Measurements from ENCODE around the gene WFIKKN2.
A peak's percentile ranks its signal among the peaks of the same experiment; 100 is the strongest.
"Not testable (repeated sequence)": the region's sequence is repeated elsewhere in the genome, so short reads cannot be mapped to it uniquely, and the experiment has no call there.

WFIKKN2 gene

DNA sequence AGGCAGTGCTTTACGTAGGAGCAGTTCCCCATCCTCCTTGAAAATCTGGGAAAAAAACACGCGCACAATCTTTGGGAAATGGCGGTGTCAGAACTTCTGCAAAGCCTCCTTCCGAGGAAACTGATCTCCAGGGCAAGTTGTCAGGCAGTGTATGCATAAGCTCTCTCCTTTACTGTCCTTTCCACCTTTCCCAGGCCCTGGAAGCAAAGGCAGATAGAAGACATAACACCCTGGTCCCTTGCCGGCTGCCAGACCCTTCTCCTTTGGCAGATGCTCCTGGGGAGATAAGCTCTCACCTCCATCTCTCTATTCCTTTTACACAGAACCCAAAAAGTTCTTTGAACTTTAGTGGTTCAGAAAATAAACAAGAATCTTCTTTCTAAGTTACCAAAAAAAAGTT lies 18.4 kb downstream of the WFIKKN2 start:
- Histone ChIP-seq H3K9ac (ENCODE audit: low read depth in 1 of 2, low read length in 2 of 2) (no peak overlapping the region), H3K36me3 (ENCODE audit: control insufficient read depth in 2 of 2, insufficient read depth in 2 of 2, low read length in 2 of 2) (no peaks in the 10 kb centered on the region), H3K4me3 (ENCODE audit: low read length in 2 of 2) (no peak overlapping the region), H3K27ac (ENCODE audit: low read depth in 2 of 2, low read length in 2 of 2) (no peak overlapping the region), H3K4me1 (ENCODE audit: control insufficient read depth in 2 of 2, insufficient read depth in 2 of 2, low read length in 2 of 2) (peaks cover 21 to 34% of the 10 kb centered on the region in 2 donors), H3K27me3 (ENCODE audit: control insufficient read depth in 2 of 2, insufficient read depth in 2 of 2, low read length in 2 of 2) (no peaks in the 10 kb centered on the region), H3K9me3 (ENCODE audit: control insufficient read depth in 2 of 2, low read length in 2 of 2) (no peaks in the 10 kb centered on the region)

DNA sequence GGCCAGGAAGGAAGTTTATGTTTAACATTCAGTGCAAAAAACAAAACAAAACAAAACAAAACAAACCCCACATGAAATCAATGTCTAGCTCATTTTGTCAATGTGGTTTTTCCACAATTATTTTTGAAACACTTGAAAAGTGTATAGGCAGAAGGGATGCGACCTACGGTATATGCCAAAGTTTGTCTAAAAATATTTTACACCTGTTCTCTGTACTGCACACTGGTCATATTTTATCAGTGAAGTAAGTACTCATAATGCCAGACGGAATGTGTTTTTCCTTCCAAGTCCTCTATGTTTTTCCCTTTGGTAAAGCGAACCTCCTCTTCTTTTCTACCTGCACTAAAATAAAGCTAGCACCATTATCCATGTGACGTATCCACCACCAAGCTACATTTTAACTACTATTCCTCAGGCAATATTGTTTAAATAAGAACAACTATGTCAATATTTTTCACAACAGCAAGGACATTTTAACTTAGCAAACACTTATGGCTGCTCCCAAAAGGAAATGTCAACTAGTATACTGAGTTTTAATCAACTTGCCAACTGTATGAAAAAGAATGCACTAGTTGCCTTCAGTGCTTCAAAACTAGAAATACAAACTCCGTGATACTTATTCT lies 20.4 kb downstream of the WFIKKN2 start:
- Histone ChIP-seq H3K27me3 (ENCODE audit: control insufficient read depth in 2 of 2, insufficient read depth in 2 of 2, low read length in 2 of 2) (no peaks in the 10 kb centered on the region), H3K4me3 (ENCODE audit: low read length in 2 of 2) (no peak overlapping the region), H3K36me3 (ENCODE audit: control insufficient read depth in 2 of 2, insufficient read depth in 2 of 2, low read length in 2 of 2) (no peaks in the 10 kb centered on the region), H3K27ac (ENCODE audit: low read depth in 2 of 2, low read length in 2 of 2) (peak overlapping the region; percentile 12 to 54), H3K4me1 (ENCODE audit: control insufficient read depth in 2 of 2, insufficient read depth in 2 of 2, low read length in 2 of 2) (peaks cover 21 to 34% of the 10 kb centered on the region in 2 donors), H3K9ac (ENCODE audit: low read depth in 1 of 2, low read length in 2 of 2) (no peak overlapping the region), H3K9me3 (ENCODE audit: control insufficient read depth in 2 of 2, low read length in 2 of 2) (no peaks in the 10 kb centered on the region)

DNA sequence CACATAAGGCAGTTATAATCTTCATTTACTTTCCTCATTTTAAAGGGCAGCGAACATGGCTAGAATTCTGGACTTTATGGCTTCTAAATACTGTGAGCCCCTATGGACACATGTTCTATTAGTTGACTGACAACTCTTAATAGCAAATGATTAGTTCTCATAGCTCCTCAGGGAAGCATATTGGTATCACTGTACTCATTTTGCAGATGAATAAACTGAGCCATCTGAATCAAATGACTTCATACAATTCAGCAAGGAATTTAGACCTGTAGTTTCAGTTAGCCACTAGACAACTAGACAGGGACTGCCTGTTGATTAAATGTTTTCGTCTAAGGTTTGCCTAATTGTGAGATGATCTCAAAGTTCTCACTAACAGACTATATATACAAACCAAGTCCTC lies 21.0 kb downstream of the WFIKKN2 start:
- H3K9me3 ChIP-seq (ENCODE audit: control insufficient read depth in 2 of 2, low read length in 2 of 2) = no peaks in the 10 kb centered on the region
- peaks cover 2 to 5% of the 10 kb centered on the region in 2 donors for H3K36me3 ChIP-seq (ENCODE audit: control insufficient read depth in 2 of 2, insufficient read depth in 2 of 2, low read length in 2 of 2)
- no peak overlapping the region for H3K4me3 ChIP-seq (ENCODE audit: low read length in 2 of 2)
- H3K9ac ChIP-seq (ENCODE audit: low read depth in 1 of 2, low read length in 2 of 2) = no peak overlapping the region
- H3K27ac ChIP-seq (ENCODE audit: low read depth in 2 of 2, low read length in 2 of 2) = peak overlapping the region; percentile 2 to 34
- H3K4me1 ChIP-seq (ENCODE audit: control insufficient read depth in 2 of 2, insufficient read depth in 2 of 2, low read length in 2 of 2) = peaks cover 21 to 35% of the 10 kb centered on the region in 2 donors
- no peaks in the 10 kb centered on the region for H3K27me3 ChIP-seq (ENCODE audit: control insufficient read depth in 2 of 2, insufficient read depth in 2 of 2, low read length in 2 of 2)

DNA sequence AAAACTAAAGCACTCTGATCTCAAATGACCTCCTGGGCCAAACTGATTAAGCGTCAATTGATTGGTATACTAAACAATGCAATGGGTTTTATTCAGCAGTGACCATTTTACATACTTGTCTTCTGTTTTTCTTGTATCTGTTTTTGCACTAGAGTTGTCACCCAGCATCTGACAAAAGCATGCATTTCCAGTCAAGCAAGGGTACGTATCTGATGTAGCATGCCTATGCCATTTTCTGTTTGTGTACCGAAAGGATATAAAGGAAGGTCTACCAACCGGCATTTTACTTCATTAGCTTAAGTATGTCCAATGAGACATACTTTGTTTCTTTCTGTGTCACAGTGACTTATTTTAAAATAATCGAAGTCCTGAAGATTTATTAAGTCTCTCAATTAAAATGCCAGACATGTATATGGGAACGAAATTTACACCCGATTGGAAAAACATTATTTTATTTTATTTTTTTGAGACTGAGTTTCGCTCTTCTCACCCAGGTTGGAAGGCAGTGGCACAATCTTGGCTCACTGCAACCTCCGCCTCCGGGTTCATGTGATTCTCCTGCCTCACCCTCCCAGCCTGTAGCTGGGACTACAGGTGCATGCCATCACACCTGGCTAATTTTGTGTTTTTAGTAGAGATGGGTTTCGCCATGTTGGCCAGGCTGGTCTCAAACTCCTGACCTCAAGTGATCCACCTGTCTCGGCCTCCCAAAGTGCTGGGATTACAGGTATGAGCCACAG lies 23.3 kb downstream of the WFIKKN2 start:
- no peak overlapping the region for H3K9ac ChIP-seq (ENCODE audit: low read depth in 1 of 2, low read length in 2 of 2)
- H3K27ac ChIP-seq (ENCODE audit: low read depth in 2 of 2, low read length in 2 of 2) = peak overlapping the region; percentile 29 to 52
- H3K9me3 ChIP-seq (ENCODE audit: control insufficient read depth in 2 of 2, low read length in 2 of 2) = no peaks in the 10 kb centered on the region
- peaks cover 14 to 32% of the 10 kb centered on the region in 2 donors for H3K4me1 ChIP-seq (ENCODE audit: control insufficient read depth in 2 of 2, insufficient read depth in 2 of 2, low read length in 2 of 2)
- no peaks in the 10 kb centered on the region for H3K27me3 ChIP-seq (ENCODE audit: control insufficient read depth in 2 of 2, insufficient read depth in 2 of 2, low read length in 2 of 2)
- H3K36me3 ChIP-seq (ENCODE audit: control insufficient read depth in 2 of 2, insufficient read depth in 2 of 2, low read length in 2 of 2) = peaks cover 13 to 26% of the 10 kb centered on the region in 2 donors
- H3K4me3 ChIP-seq (ENCODE audit: low read length in 2 of 2) = no peak overlapping the region

DNA sequence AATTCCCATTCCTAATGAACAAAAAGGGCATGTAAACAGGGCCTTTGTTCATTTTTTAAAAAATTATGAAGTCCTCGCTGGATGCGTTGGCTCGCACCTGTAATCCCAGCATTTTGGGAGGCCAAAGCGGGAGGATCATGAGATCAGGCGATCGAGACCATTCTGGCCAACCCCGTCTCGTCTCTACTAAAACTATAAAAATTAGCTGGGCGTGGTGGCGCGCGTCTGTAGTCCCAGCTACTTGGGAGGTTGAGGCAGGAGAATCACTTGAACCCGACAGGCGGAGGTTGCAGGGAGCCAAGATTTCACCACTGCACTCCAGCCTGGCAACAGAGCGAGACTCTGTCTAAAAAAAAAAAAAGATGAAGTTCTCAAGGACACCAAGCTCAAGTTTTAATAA lies 24.3 kb downstream of the WFIKKN2 start:
- H3K27ac ChIP-seq (ENCODE audit: low read depth in 2 of 2, low read length in 2 of 2); H3K9me3 ChIP-seq (ENCODE audit: control insufficient read depth in 2 of 2, low read length in 2 of 2); H3K9ac ChIP-seq (ENCODE audit: low read depth in 1 of 2, low read length in 2 of 2); H3K4me3 ChIP-seq (ENCODE audit: low read length in 2 of 2); H3K27me3 ChIP-seq (ENCODE audit: control insufficient read depth in 2 of 2, insufficient read depth in 2 of 2, low read length in 2 of 2): not testable (repeated sequence)
- Histone ChIP-seq H3K36me3 (ENCODE audit: control insufficient read depth in 2 of 2, insufficient read depth in 2 of 2, low read length in 2 of 2) (peaks cover 13 to 27% of the 10 kb centered on the region in 2 donors), H3K4me1 (ENCODE audit: control insufficient read depth in 2 of 2, insufficient read depth in 2 of 2, low read length in 2 of 2) (peaks cover 15 to 32% of the 10 kb centered on the region in 2 donors)

DNA sequence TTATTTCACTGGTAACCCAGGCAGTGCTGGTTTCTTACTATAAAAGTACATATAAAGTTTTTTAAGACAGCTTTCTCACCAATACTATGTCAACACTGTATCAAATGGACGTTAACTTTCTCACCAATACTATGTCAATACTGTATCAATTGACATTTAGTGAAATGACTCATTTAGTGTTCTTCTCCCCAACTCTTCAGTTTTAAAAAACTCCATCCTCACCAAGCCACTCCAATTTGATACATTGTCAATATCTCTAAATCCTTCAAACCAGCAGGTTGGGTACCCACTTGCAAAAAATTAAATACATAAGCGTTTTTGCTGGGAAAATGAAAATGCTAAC lies 25.9 kb downstream of the WFIKKN2 start:
- Histone ChIP-seq H3K36me3 (ENCODE audit: control insufficient read depth in 2 of 2, insufficient read depth in 2 of 2, low read length in 2 of 2) (peaks cover 13 to 27% of the 10 kb centered on the region in 2 donors), H3K4me3 (ENCODE audit: low read length in 2 of 2) (no peak overlapping the region), H3K4me1 (ENCODE audit: control insufficient read depth in 2 of 2, insufficient read depth in 2 of 2, low read length in 2 of 2) (peaks cover 15 to 20% of the 10 kb centered on the region in 2 donors), H3K27me3 (ENCODE audit: control insufficient read depth in 2 of 2, insufficient read depth in 2 of 2, low read length in 2 of 2) (no peaks in the 10 kb centered on the region), H3K9ac (ENCODE audit: low read depth in 1 of 2, low read length in 2 of 2) (no peak overlapping the region), H3K27ac (ENCODE audit: low read depth in 2 of 2, low read length in 2 of 2) (no peak overlapping the region), H3K9me3 (ENCODE audit: control insufficient read depth in 2 of 2, low read length in 2 of 2) (no peaks in the 10 kb centered on the region)

DNA sequence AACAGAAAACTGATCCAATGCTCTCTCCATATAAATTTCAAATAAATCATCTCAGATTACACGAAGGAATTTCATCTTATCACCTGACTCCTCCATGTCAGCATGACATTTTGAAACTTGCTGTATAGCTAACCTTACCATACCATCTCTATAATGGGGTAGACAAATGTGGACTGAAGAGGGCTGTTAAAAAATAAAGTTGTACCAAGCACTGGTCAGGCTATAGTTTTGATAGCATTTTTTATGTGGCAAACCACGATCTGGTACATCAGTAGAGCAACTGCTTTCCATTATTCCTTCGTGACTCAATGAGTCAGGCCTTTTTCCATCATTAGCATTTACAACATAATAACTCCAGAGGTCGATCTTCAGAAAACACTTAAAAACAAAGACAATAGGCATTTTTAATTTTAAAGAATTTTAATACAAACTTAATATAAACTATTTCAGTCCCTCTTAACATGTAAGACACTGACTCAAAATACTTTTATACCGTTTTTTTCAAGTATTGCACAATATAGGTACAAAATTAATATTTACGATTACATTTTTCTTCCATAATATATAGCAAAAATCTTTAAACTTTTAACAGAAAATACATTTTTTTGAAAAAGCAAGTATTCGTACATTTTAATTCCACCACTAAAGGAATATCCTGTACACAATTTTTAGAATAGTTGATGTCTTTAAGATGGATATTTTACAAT lies 26.6 kb downstream of the WFIKKN2 start:
- peak overlapping the region in 1 of 2 donors; percentile 11 for H3K9ac ChIP-seq (ENCODE audit: low read depth in 1 of 2, low read length in 2 of 2)
- peaks cover 11 to 19% of the 10 kb centered on the region in 2 donors for H3K4me1 ChIP-seq (ENCODE audit: control insufficient read depth in 2 of 2, insufficient read depth in 2 of 2, low read length in 2 of 2)
- H3K36me3 ChIP-seq (ENCODE audit: control insufficient read depth in 2 of 2, insufficient read depth in 2 of 2, low read length in 2 of 2) = peaks cover 13 to 27% of the 10 kb centered on the region in 2 donors
- peak overlapping the region in 1 of 2 donors; percentile 97 for H3K4me3 ChIP-seq (ENCODE audit: low read length in 2 of 2)
- H3K27me3 ChIP-seq (ENCODE audit: control insufficient read depth in 2 of 2, insufficient read depth in 2 of 2, low read length in 2 of 2) = no peaks in the 10 kb centered on the region
- H3K27ac ChIP-seq (ENCODE audit: low read depth in 2 of 2, low read length in 2 of 2) = peak overlapping the region in 1 of 2 donors; percentile 23
- H3K9me3 ChIP-seq (ENCODE audit: control insufficient read depth in 2 of 2, low read length in 2 of 2) = no peaks in the 10 kb centered on the region

DNA sequence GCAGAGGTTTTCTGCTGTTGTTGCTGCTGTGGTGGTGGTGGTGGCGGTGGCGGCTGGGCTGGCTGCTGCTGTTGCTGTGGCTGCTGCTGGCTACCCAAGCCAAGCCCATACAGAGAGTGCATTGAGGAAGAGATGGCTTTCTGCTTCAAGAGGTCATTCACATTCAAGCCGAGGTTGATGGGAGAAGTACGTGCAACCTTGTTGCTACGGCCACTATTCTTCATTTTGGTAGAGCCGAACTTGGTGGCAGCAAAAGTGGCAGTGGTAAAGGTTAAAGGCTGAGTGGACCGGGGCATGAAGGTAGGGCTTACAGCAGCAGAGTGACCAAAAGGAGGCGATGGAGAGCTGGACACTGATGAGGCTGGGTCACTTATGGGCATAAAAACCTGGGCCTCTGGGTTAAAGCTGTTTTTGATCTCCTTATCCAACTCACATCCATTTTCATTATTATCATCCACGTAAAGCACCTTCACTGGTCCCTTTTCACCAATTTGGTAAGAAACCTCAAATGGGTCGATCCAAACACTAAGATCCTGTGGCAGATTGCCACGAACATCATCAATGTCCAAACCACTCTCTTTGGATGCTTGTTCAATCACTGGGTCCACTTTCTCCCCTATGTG lies 27.9 kb downstream of the WFIKKN2 start:
- H3K9me3 ChIP-seq (ENCODE audit: control insufficient read depth in 2 of 2, low read length in 2 of 2) = no peaks in the 10 kb centered on the region
- H3K4me3 ChIP-seq (ENCODE audit: low read length in 2 of 2) = peak overlapping the region; percentile 96 to 97
- peak overlapping the region; percentile 56 to 97 for H3K27ac ChIP-seq (ENCODE audit: low read depth in 2 of 2, low read length in 2 of 2)
- peaks cover 13 to 27% of the 10 kb centered on the region in 2 donors for H3K36me3 ChIP-seq (ENCODE audit: control insufficient read depth in 2 of 2, insufficient read depth in 2 of 2, low read length in 2 of 2)
- no peaks in the 10 kb centered on the region for H3K27me3 ChIP-seq (ENCODE audit: control insufficient read depth in 2 of 2, insufficient read depth in 2 of 2, low read length in 2 of 2)
- peaks cover 10 to 20% of the 10 kb centered on the region in 2 donors for H3K4me1 ChIP-seq (ENCODE audit: control insufficient read depth in 2 of 2, insufficient read depth in 2 of 2, low read length in 2 of 2)
- peak overlapping the region; percentile 35 to 89 for H3K9ac ChIP-seq (ENCODE audit: low read depth in 1 of 2, low read length in 2 of 2)

DNA sequence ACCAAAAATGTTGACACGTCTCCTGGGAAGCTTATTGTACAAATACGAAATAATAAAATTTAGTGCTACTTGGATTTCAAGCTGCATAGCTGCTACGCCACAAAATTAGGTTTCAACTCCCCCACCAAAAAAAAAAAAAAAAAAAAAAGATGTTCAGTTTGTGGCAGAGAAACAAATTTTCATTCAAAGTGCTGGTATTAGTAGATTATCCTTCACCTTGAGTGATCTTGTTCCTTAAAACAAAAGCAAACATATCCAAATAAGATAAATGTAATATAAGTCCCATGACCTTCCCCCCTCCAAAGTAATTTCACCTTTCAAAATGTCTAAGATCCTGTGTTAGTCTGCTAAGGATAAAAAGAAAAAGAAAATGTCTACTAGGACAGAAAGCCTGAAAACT lies 28.5 kb downstream of the WFIKKN2 start:
- H3K36me3 ChIP-seq (ENCODE audit: control insufficient read depth in 2 of 2, insufficient read depth in 2 of 2, low read length in 2 of 2) = peaks cover 13 to 27% of the 10 kb centered on the region in 2 donors
- no peaks in the 10 kb centered on the region for H3K27me3 ChIP-seq (ENCODE audit: control insufficient read depth in 2 of 2, insufficient read depth in 2 of 2, low read length in 2 of 2)
- H3K4me3 ChIP-seq (ENCODE audit: low read length in 2 of 2) = peak overlapping the region; percentile 96 to 97
- H3K9me3 ChIP-seq (ENCODE audit: control insufficient read depth in 2 of 2, low read length in 2 of 2) = no peaks in the 10 kb centered on the region
- peak overlapping the region; percentile 89 to 99 for H3K9ac ChIP-seq (ENCODE audit: low read depth in 1 of 2, low read length in 2 of 2)
- peak overlapping the region; percentile 97 to 98 for H3K27ac ChIP-seq (ENCODE audit: low read depth in 2 of 2, low read length in 2 of 2)
- peaks cover 6 to 21% of the 10 kb centered on the region in 2 donors for H3K4me1 ChIP-seq (ENCODE audit: control insufficient read depth in 2 of 2, insufficient read depth in 2 of 2, low read length in 2 of 2)

DNA sequence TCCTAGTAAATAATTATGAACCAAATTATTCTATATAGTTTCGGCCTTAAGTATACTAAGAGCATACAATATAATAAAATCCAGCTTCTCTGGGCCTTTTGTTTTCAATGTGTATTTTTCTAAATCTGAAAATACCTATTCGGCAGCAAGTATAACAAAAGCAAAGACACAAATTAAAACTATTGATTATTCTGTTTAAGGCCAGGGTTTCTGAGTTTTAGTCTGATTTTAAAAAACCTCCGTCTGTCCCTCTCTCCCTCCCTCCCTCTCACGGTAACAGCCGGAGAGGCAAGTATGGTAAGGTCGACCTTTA lies 29.3 kb downstream of the WFIKKN2 start:
- Histone ChIP-seq H3K4me1 (ENCODE audit: control insufficient read depth in 2 of 2, insufficient read depth in 2 of 2, low read length in 2 of 2) (peaks cover 6 to 21% of the 10 kb centered on the region in 2 donors), H3K9ac (ENCODE audit: low read depth in 1 of 2, low read length in 2 of 2) (peak overlapping the region; percentile 89 to 99), H3K4me3 (ENCODE audit: low read length in 2 of 2) (peak overlapping the region; percentile 96 to 97), H3K36me3 (ENCODE audit: control insufficient read depth in 2 of 2, insufficient read depth in 2 of 2, low read length in 2 of 2) (peaks cover 13 to 27% of the 10 kb centered on the region in 2 donors), H3K27me3 (ENCODE audit: control insufficient read depth in 2 of 2, insufficient read depth in 2 of 2, low read length in 2 of 2) (no peaks in the 10 kb centered on the region), H3K27ac (ENCODE audit: low read depth in 2 of 2, low read length in 2 of 2) (peak overlapping the region; percentile 97 to 98), H3K9me3 (ENCODE audit: control insufficient read depth in 2 of 2, low read length in 2 of 2) (no peaks in the 10 kb centered on the region)
